H9 (cell line): ENCODE measurements around the gene BPGM. TPM values are rescaled to one million over a fixed set of nuclear protein-coding genes. Genes with fewer than 3 reads are reported as not detected.

Experiments
- DNase-seq: peaks from one replicate; pipeline ENCODE4 v3.0.0-alpha.2; 2017
- H2AFZ ChIP-seq: one replicate; pipeline ENCODE4 v1.6.1; 2013; ENCODE audit warnings: mild to moderate bottlenecking, low read length, control low read depth, moderate library complexity
- H2AK5ac ChIP-seq: 2 replicates; pipeline ENCODE4 v1.6.1; 2013; ENCODE audit warnings: low read length, control low read depth, mixed read lengths; ENCODE audit not compliant: insufficient read length
- H2BK120ac ChIP-seq: one replicate; pipeline ENCODE4 v1.6.1; 2013; ENCODE audit warnings: low read depth, mild to moderate bottlenecking, low read length, control low read depth, inconsistent platforms; ENCODE audit not compliant: poor library complexity, severe bottlenecking
- H2BK12ac ChIP-seq: 2 replicates; pipeline ENCODE4 v1.6.1; 2013; ENCODE audit warnings: low read length, control low read depth, mixed read lengths, low read depth; ENCODE audit not compliant: insufficient read length
- H2BK15ac ChIP-seq: 2 replicates; pipeline ENCODE4 v1.6.1; 2013; ENCODE audit warnings: low read depth, low read length, control low read depth
- H2BK20ac ChIP-seq: one replicate; pipeline ENCODE4 v1.6.1; 2013; ENCODE audit warnings: low read depth, mild to moderate bottlenecking, low read length, control low read depth, inconsistent platforms; ENCODE audit not compliant: poor library complexity, severe bottlenecking
- H2BK5ac ChIP-seq: 2 replicates; pipeline ENCODE4 v1.6.1; 2013; ENCODE audit warnings: low read length, control low read depth, mixed read lengths; ENCODE audit not compliant: insufficient read length
- H3K14ac ChIP-seq: 2 replicates; pipeline ENCODE4 v1.6.1; 2013; ENCODE audit warnings: low read length, control low read depth; ENCODE audit not compliant: insufficient read depth
- H3K18ac ChIP-seq: 2 replicates; pipeline ENCODE4 v1.6.1; 2013; ENCODE audit warnings: low read depth, mild to moderate bottlenecking, mixed read lengths, low read length, control low read depth; ENCODE audit not compliant: insufficient read length
- H3K23ac ChIP-seq: 2 replicates; pipeline ENCODE4 v1.6.1; 2013; ENCODE audit warnings: low read length, control low read depth, mixed read lengths, low read depth; ENCODE audit not compliant: insufficient read length
- H3K23me2 ChIP-seq: 2 replicates; pipeline ENCODE4 v1.6.1; 2013; ENCODE audit warnings: low read depth, mild to moderate bottlenecking, mixed read lengths, low read length, control low read depth; ENCODE audit not compliant: insufficient read length, poor library complexity, severe bottlenecking
- H3K27ac ChIP-seq: 2 replicates; pipeline ENCODE4 v1.5.1; 2013; ENCODE audit warnings: low read length, control low read depth, mixed read lengths, low read depth; ENCODE audit not compliant: insufficient read length
- H3K27me3 ChIP-seq: 2 replicates; pipeline ENCODE4 v1.6.1; 2013; ENCODE audit warnings: low read length, control low read depth, inconsistent platforms; ENCODE audit not compliant: insufficient read depth
- H3K4ac ChIP-seq: 2 replicates; pipeline ENCODE4 v1.6.1; 2013; ENCODE audit warnings: low read depth, mild to moderate bottlenecking, control low read depth, inconsistent platforms, low read length, moderate library complexity
- H3K4me1 ChIP-seq: 2 replicates; pipeline ENCODE4 v1.6.1; 2013; ENCODE audit warnings: low read length, control low read depth, inconsistent platforms; ENCODE audit not compliant: insufficient read depth
- H3K4me2 ChIP-seq: 2 replicates; pipeline ENCODE4 v1.6.1; 2013; ENCODE audit warnings: low read length, control low read depth, mixed read lengths; ENCODE audit not compliant: insufficient read length, insufficient read depth
- H3K56ac ChIP-seq: 2 replicates; pipeline ENCODE4 v1.6.1; 2013; ENCODE audit warnings: low read depth, mild to moderate bottlenecking, mixed read lengths, low read length, control low read depth; ENCODE audit not compliant: insufficient read length
- H3K79me1 ChIP-seq: 2 replicates; pipeline ENCODE4 v1.6.1; 2013; ENCODE audit warnings: low read depth, mild to moderate bottlenecking, moderate library complexity, low read length, control low read depth, inconsistent platforms; ENCODE audit not compliant: insufficient read depth, poor library complexity, severe bottlenecking
- H3K79me2 ChIP-seq: 2 replicates; pipeline ENCODE4 v1.6.1; 2013; ENCODE audit warnings: low read length, control low read depth, inconsistent platforms; ENCODE audit not compliant: insufficient read depth
- H3K9ac ChIP-seq: 2 replicates; pipeline ENCODE4 v1.6.1; 2013; ENCODE audit warnings: low read length, control low read depth, mixed read lengths; ENCODE audit not compliant: insufficient read length; ENCODE audit errors: extremely low read depth
- H3K9me3 ChIP-seq: one replicate; pipeline ENCODE4 v1.6.1; 2013; ENCODE audit warnings: low read depth, low read length, inconsistent platforms; ENCODE audit not compliant: control insufficient read depth
- H3T11ph ChIP-seq: one replicate; pipeline ENCODE4 v1.6.1; 2013; ENCODE audit warnings: mild to moderate bottlenecking, low read length, control low read depth, inconsistent platforms
- H4K20me1 ChIP-seq: one replicate; pipeline ENCODE4 v1.6.1; 2013; ENCODE audit not compliant: control insufficient read depth, insufficient read length, insufficient read depth
- H4K5ac ChIP-seq: 2 replicates; pipeline ENCODE4 v1.6.1; 2013; ENCODE audit warnings: low read depth, mild to moderate bottlenecking, mixed read lengths, low read length, control low read depth; ENCODE audit not compliant: insufficient read length
- H4K8ac ChIP-seq: replicated peaks from 2 replicates; pipeline ENCODE4 v1.6.1; 2013; ENCODE audit warnings: low read length, control low read depth, mixed read lengths, low read depth; ENCODE audit not compliant: insufficient read length
- H4K91ac ChIP-seq: 2 replicates; pipeline ENCODE4 v1.6.1; 2013; ENCODE audit warnings: low read depth, mild to moderate bottlenecking, moderate library complexity, mixed read lengths, low read length, control low read depth; ENCODE audit not compliant: insufficient read length
- H3K27ac Mint-ChIP-seq, 3 experiments: 2 replicates in 2 of 3; 3 replicates in 1 of 3; pipeline ENCODE4 v1.8.0; 2020 to 2021; ENCODE audit warnings: mixed read lengths in 3 of 3, mild to moderate bottlenecking in 1 of 3, moderate library complexity in 1 of 3
- H3K27me3 Mint-ChIP-seq: 2 replicates; pipeline ENCODE4 v1.8.0; 2021; ENCODE audit warnings: low read depth, mild to moderate bottlenecking, moderate library complexity, mixed read lengths
- H3K36me3 Mint-ChIP-seq, 3 experiments: 2 replicates in 2 of 3; 3 replicates in 1 of 3; pipeline ENCODE4 v1.8.0; 2020 to 2021; ENCODE audit warnings: low read depth in 3 of 3, mixed read lengths in 3 of 3; ENCODE audit not compliant: insufficient read depth in 1 of 3
- H3K4me1 Mint-ChIP-seq, 2 experiments: 2 replicates each; pipeline ENCODE4 v1.8.0; 2020; ENCODE audit warnings: mixed read lengths in 2 of 2
- H3K4me3 Mint-ChIP-seq, 2 experiments: 2 replicates in 1 of 2; 3 replicates in 1 of 2; pipeline ENCODE4 v1.8.0; 2020 to 2021; ENCODE audit warnings: mild to moderate bottlenecking in 2 of 2, mixed read lengths in 2 of 2, moderate library complexity in 1 of 2
- H3K9me3 Mint-ChIP-seq, 2 experiments: 2 replicates in 1 of 2; 3 replicates in 1 of 2; pipeline ENCODE4 v1.8.0; 2020; ENCODE audit warnings: mild to moderate bottlenecking in 2 of 2, mixed read lengths in 2 of 2, moderate library complexity in 1 of 2
- WGBS: extraction: QIAGEN DNeasy Blood & Tissue Kit; methylation state at CpG from one replicate; pipeline ENCODE4 v1.1.7; 2013; ENCODE audit warnings: missing lambda C conversion rate, low lambda C conversion rate, mixed read lengths; ENCODE audit not compliant: insufficient read length; ENCODE audit errors: extremely low coverage; 5-methylcytosine and 5-hydroxymethylcytosine counted together
- total RNA-seq: library from RNA; stranded (reverse); gene quantifications from 2 replicates; pipeline ENCODE4 v1.2.1, GENCODE V29; 2021
- TF ChIP-seq, protein P1 (sequence below): fragments of 200-600 bp; sonication (generic); conservative IDR thresholded peaks from 3 replicates; pipeline ENCODE4 v1.8.0; 2021; ENCODE audit warnings: antibody characterized with exemption, mild to moderate bottlenecking

Gene BPGM
- total RNA-seq, 1 experiment from 2014 or later: 14.4 TPM

DNA sequence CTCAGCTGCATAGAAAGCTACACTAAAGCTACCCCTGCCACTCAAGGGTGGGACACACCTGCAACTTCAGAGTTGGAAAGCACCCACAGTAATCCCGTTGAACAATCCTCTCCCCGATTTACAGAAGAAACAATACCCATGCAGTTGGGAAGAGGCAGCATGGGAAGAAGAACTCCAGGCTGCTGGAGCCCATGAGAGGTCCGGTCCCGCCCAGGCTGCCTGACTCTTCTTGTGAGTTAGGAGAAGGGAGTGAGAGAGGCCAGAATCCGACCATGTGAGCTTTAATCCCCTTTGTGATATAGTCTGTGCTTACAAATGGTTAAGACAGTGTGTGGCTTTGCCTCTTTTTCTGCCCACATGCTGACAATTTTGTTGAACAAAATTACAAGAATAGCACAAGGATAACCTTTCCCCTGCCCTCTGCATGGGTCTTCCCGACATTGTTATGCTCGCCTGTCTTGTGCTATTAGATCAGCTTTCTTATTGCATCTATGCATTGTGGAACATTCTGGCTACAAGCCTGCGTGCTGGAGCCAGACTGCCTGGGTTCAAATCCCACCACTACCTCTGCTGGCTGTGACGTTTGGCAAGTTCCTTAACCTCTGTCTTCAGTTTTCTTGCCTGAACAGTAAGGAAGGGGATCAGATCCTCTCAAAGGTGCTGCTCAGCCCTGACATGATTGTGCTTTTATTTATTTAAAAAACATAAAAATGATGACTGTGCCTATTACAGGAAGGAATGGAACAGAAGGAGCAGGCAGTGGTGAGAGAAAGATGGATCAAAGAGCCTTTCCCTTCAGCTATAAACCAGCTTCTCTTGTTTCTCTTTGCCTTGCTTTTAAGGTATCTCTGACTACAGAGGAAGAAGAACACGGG lies 56.0 kb downstream of the BPGM start:
- no peak overlapping the region for H3K14ac ChIP-seq
- no peak overlapping the region for H2BK120ac ChIP-seq
- no peaks in the 10 kb centered on the region for H3K9me3 ChIP-seq
- no peak overlapping the region for H3K56ac ChIP-seq
- no peak overlapping the region for H2BK20ac ChIP-seq
- no peak overlapping the region for H2BK5ac ChIP-seq
- no peak overlapping the region for H3K4me2 ChIP-seq
- no peak overlapping the region for H2BK12ac ChIP-seq
- Mint-ChIP-seq H3K27me3 (no peaks in the 10 kb centered on the region; the same call in 1 of the 2 replicates), H3K27ac (no peak overlapping the region), H3K36me3 (no peaks in the 10 kb centered on the region), H3K4me3 (no peak overlapping the region), H3K4me1 (peaks cover 19 to 22% of the 10 kb centered on the region in 2 experiments), H3K9me3 (no peaks in the 10 kb centered on the region)
- H3K4ac ChIP-seq: no peak overlapping the region
- H3K79me2 ChIP-seq: no peaks in the 10 kb centered on the region
- H3T11ph ChIP-seq: no peak overlapping the region
- no peak overlapping the region for H2AFZ ChIP-seq
- no peak overlapping the region for H3K18ac ChIP-seq
- TF ChIP-seq, protein P1, sequence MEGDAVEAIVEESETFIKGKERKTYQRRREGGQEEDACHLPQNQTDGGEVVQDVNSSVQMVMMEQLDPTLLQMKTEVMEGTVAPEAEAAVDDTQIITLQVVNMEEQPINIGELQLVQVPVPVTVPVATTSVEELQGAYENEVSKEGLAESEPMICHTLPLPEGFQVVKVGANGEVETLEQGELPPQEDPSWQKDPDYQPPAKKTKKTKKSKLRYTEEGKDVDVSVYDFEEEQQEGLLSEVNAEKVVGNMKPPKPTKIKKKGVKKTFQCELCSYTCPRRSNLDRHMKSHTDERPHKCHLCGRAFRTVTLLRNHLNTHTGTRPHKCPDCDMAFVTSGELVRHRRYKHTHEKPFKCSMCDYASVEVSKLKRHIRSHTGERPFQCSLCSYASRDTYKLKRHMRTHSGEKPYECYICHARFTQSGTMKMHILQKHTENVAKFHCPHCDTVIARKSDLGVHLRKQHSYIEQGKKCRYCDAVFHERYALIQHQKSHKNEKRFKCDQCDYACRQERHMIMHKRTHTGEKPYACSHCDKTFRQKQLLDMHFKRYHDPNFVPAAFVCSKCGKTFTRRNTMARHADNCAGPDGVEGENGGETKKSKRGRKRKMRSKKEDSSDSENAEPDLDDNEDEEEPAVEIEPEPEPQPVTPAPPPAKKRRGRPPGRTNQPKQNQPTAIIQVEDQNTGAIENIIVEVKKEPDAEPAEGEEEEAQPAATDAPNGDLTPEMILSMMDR: no peak
- H2BK15ac ChIP-seq: no peak overlapping the region
- DNase-seq: no peak
- H4K5ac ChIP-seq: no peak overlapping the region
- H2AK5ac ChIP-seq: no peak overlapping the region
- no peak overlapping the region for H4K91ac ChIP-seq
- H3K27me3 ChIP-seq: no peaks in the 10 kb centered on the region
- H3K27ac ChIP-seq: no peak overlapping the region
- H4K8ac ChIP-seq: no peak overlapping the region
- no peaks in the 10 kb centered on the region for H3K23me2 ChIP-seq
- no CpG with 5 or more reads among the region's 10 CpGs for WGBS
- no peaks in the 10 kb centered on the region for H3K79me1 ChIP-seq
- H3K4me1 ChIP-seq: peaks cover 3% of the 10 kb centered on the region; the same call in 1 of the 2 replicates
- H4K20me1 ChIP-seq: no peaks in the 10 kb centered on the region
- no peak overlapping the region for H3K9ac ChIP-seq
- H3K23ac ChIP-seq: no peak overlapping the region
